ENCODE results near the gene SELE. TPM values are rescaled to one million over a fixed set of nuclear protein-coding genes. Genes with fewer than 3 reads are reported as not detected.

SELE gene
- total RNA-seq, 4 donors from 2014 or later: 0.67 to 16.3 (median 1.5) TPM

GRCh38 chr1:169739980-169740379 lies 6.1 kb upstream of the SELE start:
- intact Hi-C loops (cut with DNase I): no loop called here
- Histone ChIP-seq H3K4me3 (replicated peaks in 1 of 3) (no peak overlapping the region), H3K4me1 (peaks cover 9 to 10% of the 10 kb centered on the region in 2 donors), H3K9me3 (no peaks in the 10 kb centered on the region), H3K27me3 (no peaks in the 10 kb centered on the region), H3K36me3 (no peaks in the 10 kb centered on the region), H3K27ac (peak overlapping the region in 1 of 3 donors; percentile 59)
- TF ChIP-seq, protein P1, sequence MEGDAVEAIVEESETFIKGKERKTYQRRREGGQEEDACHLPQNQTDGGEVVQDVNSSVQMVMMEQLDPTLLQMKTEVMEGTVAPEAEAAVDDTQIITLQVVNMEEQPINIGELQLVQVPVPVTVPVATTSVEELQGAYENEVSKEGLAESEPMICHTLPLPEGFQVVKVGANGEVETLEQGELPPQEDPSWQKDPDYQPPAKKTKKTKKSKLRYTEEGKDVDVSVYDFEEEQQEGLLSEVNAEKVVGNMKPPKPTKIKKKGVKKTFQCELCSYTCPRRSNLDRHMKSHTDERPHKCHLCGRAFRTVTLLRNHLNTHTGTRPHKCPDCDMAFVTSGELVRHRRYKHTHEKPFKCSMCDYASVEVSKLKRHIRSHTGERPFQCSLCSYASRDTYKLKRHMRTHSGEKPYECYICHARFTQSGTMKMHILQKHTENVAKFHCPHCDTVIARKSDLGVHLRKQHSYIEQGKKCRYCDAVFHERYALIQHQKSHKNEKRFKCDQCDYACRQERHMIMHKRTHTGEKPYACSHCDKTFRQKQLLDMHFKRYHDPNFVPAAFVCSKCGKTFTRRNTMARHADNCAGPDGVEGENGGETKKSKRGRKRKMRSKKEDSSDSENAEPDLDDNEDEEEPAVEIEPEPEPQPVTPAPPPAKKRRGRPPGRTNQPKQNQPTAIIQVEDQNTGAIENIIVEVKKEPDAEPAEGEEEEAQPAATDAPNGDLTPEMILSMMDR (IDR thresholded peaks at IDR 0.05): no peak
- no peak for TF ChIP-seq POLR2A (IDR thresholded peaks at IDR 0.05)
- no peak for DNase-seq
- WGBS, 2 donors: 48 to 50% methylated on average over 5 of the region's 5 CpGs

DNA sequence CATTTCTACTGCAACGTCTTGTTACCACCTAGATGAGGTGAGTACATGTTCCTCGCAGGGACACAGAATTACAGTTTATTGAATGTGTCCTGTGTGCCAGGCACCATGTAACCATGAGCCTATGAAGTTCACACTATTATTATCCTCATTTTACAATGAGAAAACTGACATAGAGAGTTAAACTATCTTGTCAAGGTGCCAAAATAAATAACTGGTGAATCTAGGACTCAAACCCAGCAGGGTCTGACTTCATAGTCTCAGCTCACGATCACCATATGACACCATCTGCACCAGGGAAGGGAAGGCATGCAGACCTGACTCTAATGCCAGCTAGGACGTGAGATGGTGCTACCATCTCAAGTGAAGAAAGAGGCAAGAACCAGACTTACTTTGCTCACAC lies 2.4 kb downstream of the SELE start:
- TF ChIP-seq, protein P1 (IDR thresholded peaks at IDR 0.05): no peak
- no peak for TF ChIP-seq POLR2A (IDR thresholded peaks at IDR 0.05)
- Histone ChIP-seq H3K4me3 (replicated peaks in 1 of 3) (no peak overlapping the region), H3K27me3 (no peaks in the 10 kb centered on the region), H3K4me1 (no peaks in the 10 kb centered on the region), H3K27ac (no peak overlapping the region), H3K9me3 (no peaks in the 10 kb centered on the region), H3K36me3 (no peaks in the 10 kb centered on the region)
- 79 to 80% methylated on average over 4 of the region's 4 CpGs for WGBS, 2 donors
- intact Hi-C loops (cut with DNase I): no loop called here
- no peak for DNase-seq

DNA sequence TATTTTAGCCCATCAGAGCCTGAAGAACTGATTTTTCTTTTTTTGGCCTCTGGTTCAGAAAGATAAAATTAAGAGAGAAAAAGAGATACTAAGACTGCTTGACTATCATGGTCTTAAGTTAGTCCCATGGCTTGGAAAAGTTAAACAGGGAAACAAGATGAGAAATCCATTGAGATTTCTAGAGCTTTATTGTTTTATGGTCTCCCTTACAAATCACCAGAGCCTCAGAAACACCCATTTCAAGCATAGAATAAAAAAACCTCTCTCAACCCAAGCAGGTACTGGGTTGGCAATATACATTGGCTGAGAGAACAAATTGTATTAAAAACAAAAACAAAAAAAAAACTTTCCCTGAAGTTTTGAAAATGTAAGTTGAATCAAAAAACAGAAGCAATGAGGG lies 3.9 kb downstream of the SELE start:
- H3K27ac ChIP-seq: no peak overlapping the region
- H3K4me1 ChIP-seq: no peaks in the 10 kb centered on the region
- intact Hi-C loops (cut with DNase I): no loop called here
- no peaks in the 10 kb centered on the region for H3K36me3 ChIP-seq
- H3K4me3 ChIP-seq (replicated peaks in 1 of 3): no peak overlapping the region
- DNase-seq: no peak
- H3K9me3 ChIP-seq: no peaks in the 10 kb centered on the region
- TF ChIP-seq, protein P1 (IDR thresholded peaks at IDR 0.05): no peak
- TF ChIP-seq POLR2A (IDR thresholded peaks at IDR 0.05): no peak
- no peaks in the 10 kb centered on the region for H3K27me3 ChIP-seq

DNA sequence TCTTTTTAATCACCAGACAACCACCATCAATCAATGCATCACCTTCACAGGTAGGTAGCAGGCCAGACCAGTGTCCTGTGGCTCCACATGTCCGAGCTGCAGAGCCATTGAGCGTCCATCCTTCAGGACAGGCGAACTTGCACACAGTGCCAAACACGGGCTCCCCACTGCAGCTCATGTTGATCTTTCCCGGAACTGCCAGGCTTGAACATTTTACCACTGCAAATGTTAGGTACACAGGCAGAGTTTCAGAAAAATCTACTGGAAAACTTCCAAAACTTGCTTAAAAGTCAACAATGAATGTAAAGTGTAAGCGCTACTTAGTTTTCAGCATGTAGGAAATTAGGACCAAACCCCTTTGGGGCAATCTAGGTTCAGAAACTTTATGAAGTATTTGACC lies 6.6 kb downstream of the SELE start:
- H3K4me3 ChIP-seq (replicated peaks in 1 of 3): no peak overlapping the region
- no peaks in the 10 kb centered on the region for H3K36me3 ChIP-seq
- H3K27me3 ChIP-seq: no peaks in the 10 kb centered on the region
- H3K4me1 ChIP-seq: no peaks in the 10 kb centered on the region
- no peak for TF ChIP-seq POLR2A (IDR thresholded peaks at IDR 0.05)
- TF ChIP-seq, protein P1 (IDR thresholded peaks at IDR 0.05): no peak
- intact Hi-C loops (cut with DNase I): no loop called here
- H3K27ac ChIP-seq: no peak overlapping the region
- peak in 1 of 2 donors; percentile 4 for DNase-seq
- WGBS, 2 donors: 42 to 46% methylated on average over 6 of the region's 6 CpGs
- no peaks in the 10 kb centered on the region for H3K9me3 ChIP-seq

- no peak for DNase-seq
- TF ChIP-seq POLR2A (IDR thresholded peaks at IDR 0.05): no peak
- TF ChIP-seq, protein P1 (IDR thresholded peaks at IDR 0.05): no peak
- no peaks in the 10 kb centered on the region for H3K27me3 ChIP-seq
- H3K4me3 ChIP-seq (replicated peaks in 1 of 3): no peak overlapping the region
- no peaks in the 10 kb centered on the region for H3K4me1 ChIP-seq
- no peaks in the 10 kb centered on the region for H3K9me3 ChIP-seq
- no peak overlapping the region for H3K27ac ChIP-seq
- intact Hi-C loops (cut with DNase I): no loop called here
- WGBS, 2 donors: 88 to 90% methylated on average over 3 of the region's 3 CpGs
- no peaks in the 10 kb centered on the region for H3K36me3 ChIP-seq
These were observed 7.0 kb downstream of the SELE start for GRCh38 chr1:169726851-169727250.
